Glutamatergic neuron (in vitro differentiated cells): Measurements from ENCODE around the gene PSMA5. TPM values are rescaled to one million over a fixed set of nuclear protein-coding genes. Genes with fewer than 3 reads are reported as not detected.

Experiments used
- DNase-seq: peaks from one replicate; pipeline ENCODE4 v3.0.0; 2022
- H3K27ac Mint-ChIP-seq: one replicate; pipeline ENCODE4 v1.8.0; 2020; ENCODE audit warnings: mild to moderate bottlenecking, mixed read lengths, inconsistent platforms; ENCODE audit not compliant: unreplicated experiment
- H3K27me3 Mint-ChIP-seq: one replicate; pipeline ENCODE4 v1.8.0; 2020; ENCODE audit warnings: mild to moderate bottlenecking, moderate library complexity, mixed read lengths, inconsistent platforms; ENCODE audit not compliant: unreplicated experiment
- H3K36me3 Mint-ChIP-seq: one replicate; pipeline ENCODE4 v1.8.0; 2020; ENCODE audit warnings: mild to moderate bottlenecking, mixed read lengths, inconsistent platforms; ENCODE audit not compliant: unreplicated experiment
- H3K4me1 Mint-ChIP-seq: one replicate; pipeline ENCODE4 v1.8.0; 2020; ENCODE audit warnings: mild to moderate bottlenecking, low read depth, mixed read lengths, inconsistent platforms; ENCODE audit not compliant: unreplicated experiment
- H3K4me3 Mint-ChIP-seq: one replicate; pipeline ENCODE4 v1.8.0; 2020; ENCODE audit warnings: mild to moderate bottlenecking, mixed read lengths, inconsistent platforms; ENCODE audit not compliant: unreplicated experiment
- H3K9me3 Mint-ChIP-seq: one replicate; pipeline ENCODE4 v1.8.0; 2020; ENCODE audit warnings: mild to moderate bottlenecking, moderate library complexity, mixed read lengths, inconsistent platforms; ENCODE audit not compliant: unreplicated experiment
- CTCF ChIP-seq: fragments of 200-600 bp; sonication (generic); IDR thresholded peaks from one replicate; pipeline ENCODE4 v1.5.0; 2021; ENCODE audit not compliant: partially characterized antibody, unreplicated experiment
- total RNA-seq: library from RNA; stranded (reverse); fragmentation: NEBNext Ultra II Directional; extraction: Animal tissue kit (Norgen Biotek cat#: 25700); gene quantifications from one replicate; pipeline ENCODE4 v1.2.1, GENCODE V29; 2021; ENCODE audit not compliant: unreplicated experiment

The PSMA5 gene
- total RNA-seq, 1 donor from 2014 or later: 54.0 TPM

- DNase-seq: no peak
- Mint-ChIP-seq H3K4me1 (peaks cover 9% of the 10 kb centered on the region), H3K36me3 (no peaks in the 10 kb centered on the region), H3K4me3 (no peak overlapping the region), H3K9me3 (peaks cover 2% of the 10 kb centered on the region), H3K27ac (no peak overlapping the region), H3K27me3 (no peaks in the 10 kb centered on the region)
- no peak for TF ChIP-seq CTCF
Measured at GRCh38 chr1:109373126-109373525, 53.1 kb downstream of the PSMA5 start.

- H3K4me1 Mint-ChIP-seq: peaks cover 9% of the 10 kb centered on the region
- TF ChIP-seq CTCF: no peak
Measured at GRCh38 chr1:109372281-109372680, 54.0 kb downstream of the PSMA5 start.

GRCh38 chr1:109371341-109371739 is 54.9 kb downstream of the PSMA5 start:
- Mint-ChIP-seq H3K27me3 (no peaks in the 10 kb centered on the region), H3K4me1 (peaks cover 9% of the 10 kb centered on the region), H3K36me3 (peaks cover 3% of the 10 kb centered on the region), H3K27ac (no peak overlapping the region), H3K9me3 (peaks cover 2% of the 10 kb centered on the region), H3K4me3 (no peak overlapping the region)
- no peak for DNase-seq
- no peak for TF ChIP-seq CTCF

More at GRCh38 chr1:109372281-109372680, 54.0 kb downstream of the PSMA5 start:
- no peak overlapping the region for H3K4me3 Mint-ChIP-seq
- H3K27me3 Mint-ChIP-seq: no peaks in the 10 kb centered on the region
- H3K9me3 Mint-ChIP-seq: peaks cover 2% of the 10 kb centered on the region
- no peak overlapping the region for H3K27ac Mint-ChIP-seq
- H3K36me3 Mint-ChIP-seq: no peaks in the 10 kb centered on the region
- DNase-seq: no peak

- Mint-ChIP-seq H3K4me3 (no peak overlapping the region), H3K9me3 (peaks cover 2% of the 10 kb centered on the region), H3K27me3 (no peaks in the 10 kb centered on the region), H3K27ac (no peak overlapping the region), H3K36me3 (peaks cover 8% of the 10 kb centered on the region), H3K4me1 (peaks cover 9% of the 10 kb centered on the region)
- DNase-seq: no peak
- no peak for TF ChIP-seq CTCF
Measured at GRCh38 chr1:109370712-109371340, 55.4 kb downstream of the PSMA5 start.

- no peak overlapping the region for H3K4me3 Mint-ChIP-seq
Measured at GRCh38 chr1:109369167-109369746, 57.0 kb downstream of the PSMA5 start.

More at GRCh38 chr1:109369167-109369746, 57.0 kb downstream of the PSMA5 start:
- Mint-ChIP-seq H3K4me1 (peaks cover 9% of the 10 kb centered on the region), H3K27ac (no peak overlapping the region), H3K9me3 (peaks cover 2% of the 10 kb centered on the region), H3K27me3 (no peaks in the 10 kb centered on the region), H3K36me3 (peaks cover 8% of the 10 kb centered on the region)
- TF ChIP-seq CTCF: no peak
- no peak for DNase-seq
